Measurements from ENCODE around the gene POLR1G. TPM values are rescaled to one million over a fixed set of nuclear protein-coding genes. Genes with fewer than 3 reads are reported as not detected.

The POLR1G gene
- total and polyA plus RNA-seq, 9 of the 15 experiments (the other 6 are each of a cell fraction or from before 2014, with no cell fraction given), result 3.0 to 50.1 (median 27.4) TPM

GRCh38 chr19:45424191-45425058 lies 18.0 kb downstream of the POLR1G start (continued):
- TF ChIP-seq CHD7 (IDR thresholded peaks at IDR 0.05; ENCODE audit: low read depth, low read length) (no peak), CTBP1 (IDR thresholded peaks at IDR 0.05; ENCODE audit: borderline replicate concordance) (no peak), ERF (CRISPR knock-in tag; IDR thresholded peaks at IDR 0.05) (no peak), ZNF133 (CRISPR knock-in tag; IDR thresholded peaks at IDR 0.05) (no peak), ZNF75A (CRISPR knock-in tag; IDR thresholded peaks at IDR 0.05) (no peak), THRAP3 (IDR thresholded peaks at IDR 0.05; ENCODE audit: borderline replicate concordance) (no peak; the same call in 1 of the 2 replicates), FOXJ3 (CRISPR knock-in tag; IDR thresholded peaks at IDR 0.05) (no peak), BCL6 (CRISPR knock-in tag; IDR thresholded peaks at IDR 0.05) (no peak), MYC (IDR thresholded peaks at IDR 0.05; ENCODE audit: low read depth, low read length) (no peak), MYC (CRISPR knock-in tag; IDR thresholded peaks at IDR 0.05; ENCODE audit: borderline replicate concordance, low read depth) (no peak), PBX2 (CRISPR knock-in tag; IDR thresholded peaks at IDR 0.05; ENCODE audit: low read depth) (no peak), PBX2 (tag; conservative IDR thresholded peaks at IDR 0.05; ENCODE audit: low read depth) (peak; percentile 33; the same call in 1 of the 2 replicates), E2F4 (CRISPR knock-in tag; IDR thresholded peaks at IDR 0.05; ENCODE audit: low read depth) (no peak)

Data from K562 (cell line).